ENCODE data around the gene SNED1.
A peak's percentile ranks its signal among the peaks of the same experiment; 100 is the strongest.

- TF ChIP-seq POLR2A (IDR thresholded peaks at IDR 0.05) (no peak), POLR2AphosphoS5 (IDR thresholded peaks at IDR 0.05) (peak; percentile 82 to 97 (median 93))
These were observed 6.8 kb upstream of the SNED1 start for GRCh38 chr2:240991378-240992263.

Data from breast epithelium (tissue), 3 donors.